Inflammatory macrophage treated with lipopolysaccharide for 4 hours (primary cell): ENCODE measurements around the gene LDLRAD4.
A peak's percentile ranks its signal among the peaks of the same experiment; 100 is the strongest.

Experiments used
- DNase-seq: peaks from one replicate; pipeline ENCODE4 v3.0.0-alpha.2; 2020

LDLRAD4 gene

GRCh38 chr18:13289481-13290205 is 71.1 kb downstream of the LDLRAD4 start:
- DNase-seq = no peak

- DNase-seq = no peak
These were observed 72.3 kb downstream of the LDLRAD4 start for GRCh38 chr18:13290856-13291271.

- no peak for DNase-seq
These were observed 72.7 kb downstream of the LDLRAD4 start for GRCh38 chr18:13291299-13291698.

- DNase-seq = no peak
These were observed 73.3 kb downstream of the LDLRAD4 start for GRCh38 chr18:13291745-13292447.

- no peak for DNase-seq
These were observed 74.2 kb downstream of the LDLRAD4 start for GRCh38 chr18:13292736-13293135.

- no peak for DNase-seq
These were observed 75.7 kb downstream of the LDLRAD4 start for GRCh38 chr18:13294309-13294708.

GRCh38 chr18:13295894-13296293 is 77.3 kb downstream of the LDLRAD4 start:
- DNase-seq = no peak

- no peak for DNase-seq
These were observed 78.5 kb downstream of the LDLRAD4 start for GRCh38 chr18:13296867-13297574.

GRCh38 chr18:13298262-13298661 is 79.7 kb downstream of the LDLRAD4 start:
- no peak for DNase-seq

- no peak for DNase-seq
These were observed 81.5 kb downstream of the LDLRAD4 start for GRCh38 chr18:13300029-13300428.

GRCh38 chr18:13300796-13301195 is 82.2 kb downstream of the LDLRAD4 start:
- no peak for DNase-seq

GRCh38 chr18:13302040-13302439 is 83.5 kb downstream of the LDLRAD4 start:
- DNase-seq = no peak

- DNase-seq = peak; percentile 55
These were observed 84.1 kb downstream of the LDLRAD4 start for GRCh38 chr18:13302457-13303225.

- no peak for DNase-seq
These were observed 85.3 kb downstream of the LDLRAD4 start for GRCh38 chr18:13303756-13304364.

GRCh38 chr18:13305301-13305700 is 86.7 kb downstream of the LDLRAD4 start:
- DNase-seq = no peak

- no peak for DNase-seq
These were observed 88.0 kb downstream of the LDLRAD4 start for GRCh38 chr18:13306583-13306982.

- DNase-seq = no peak
These were observed 89.8 kb downstream of the LDLRAD4 start for GRCh38 chr18:13308369-13308768.

GRCh38 chr18:13309031-13309747 is 90.6 kb downstream of the LDLRAD4 start:
- DNase-seq = no peak

GRCh38 chr18:13309748-13310670 is 91.4 kb downstream of the LDLRAD4 start:
- no peak for DNase-seq

GRCh38 chr18:13311193-13311592 is 92.6 kb downstream of the LDLRAD4 start:
- DNase-seq = no peak

GRCh38 chr18:13312515-13312914 is 94.0 kb downstream of the LDLRAD4 start:
- DNase-seq = no peak
